Natural killer cell (primary cell): ENCODE measurements around the gene SEMA4G. TPM values are rescaled to one million over a fixed set of nuclear protein-coding genes. Genes with fewer than 3 reads are reported as not detected.
A peak's percentile ranks its signal among the peaks of the same experiment; 100 is the strongest.

ENCODE experiments used
- ATAC-seq, 3 donors: fragments of 150-1000 bp in 2 of 3; fragments of 200-7000 bp in 1 of 3; cut with Tn5 transposase; 1 replicate in 1 of 3; 2 replicates in 2 of 3; pipeline ENCODE4 v1.10.0; 2021; ENCODE audit warnings: mild to moderate bottlenecking in 2 of 3, moderate library complexity in 2 of 3
- DNase-seq, 2 donors: peaks; one replicate each; pipeline versions ENCODE4 v3.0.0 to v3.0.0-alpha.2; 2013 to 2021; ENCODE audit warnings: mixed read lengths in 1 of 2
- H3K27ac ChIP-seq: one replicate; pipeline ENCODE4 v1.5.1; 2013; ENCODE audit warnings: mild to moderate bottlenecking, low read length
- H3K27me3 ChIP-seq: one replicate; pipeline ENCODE4 v1.6.1; 2013; ENCODE audit warnings: low read length; ENCODE audit not compliant: control insufficient read depth, insufficient read depth
- H3K36me3 ChIP-seq: one replicate; pipeline ENCODE4 v1.6.1; 2013; ENCODE audit warnings: low read length; ENCODE audit not compliant: control insufficient read depth, insufficient read depth
- H3K4me1 ChIP-seq: one replicate; pipeline ENCODE4 v1.6.1; 2013; ENCODE audit warnings: low read length; ENCODE audit not compliant: control insufficient read depth, insufficient read depth
- H3K4me3 ChIP-seq: one replicate; pipeline ENCODE4 v1.5.1; 2013; ENCODE audit warnings: low read length
- H3K9me3 ChIP-seq: one replicate; pipeline ENCODE4 v1.6.1; 2013; ENCODE audit warnings: low read length; ENCODE audit not compliant: control insufficient read depth, insufficient read depth
- H3K27ac Mint-ChIP-seq, 2 donors: one replicate each; pipeline ENCODE4 v1.8.0; 2022; ENCODE audit warnings: mild to moderate bottlenecking in 2 of 2, mixed read lengths in 2 of 2, moderate library complexity in 1 of 2
- H3K27me3 Mint-ChIP-seq, 2 donors: one replicate each; pipeline ENCODE4 v1.8.0; 2022; ENCODE audit warnings: low read depth in 2 of 2, mixed read lengths in 2 of 2
- H3K36me3 Mint-ChIP-seq: one replicate; pipeline ENCODE4 v1.8.0; 2022; ENCODE audit warnings: mixed read lengths
- H3K4me1 Mint-ChIP-seq, 2 donors: one replicate each; pipeline ENCODE4 v1.8.0; 2022; ENCODE audit warnings: mixed read lengths in 2 of 2
- H3K4me3 Mint-ChIP-seq: one replicate; pipeline ENCODE4 v1.8.0; 2022; ENCODE audit warnings: mild to moderate bottlenecking, moderate library complexity, mixed read lengths
- H3K9me3 Mint-ChIP-seq, 2 donors: one replicate each; pipeline ENCODE4 v1.8.0; 2022; ENCODE audit warnings: mixed read lengths in 2 of 2
- CTCF ChIP-seq: fragments of 200-600 bp; IDR thresholded peaks from one replicate; pipeline ENCODE4 v1.8.0; 2022; ENCODE audit warnings: antibody characterized with exemption
- WGBS: methylation state at CpG from one replicate; pipeline ENCODE4 v1.1.7; 2013; ENCODE audit warnings: missing lambda C conversion rate; ENCODE audit not compliant: insufficient coverage; 5-methylcytosine and 5-hydroxymethylcytosine counted together
- intact Hi-C: fragments of 100-400 bp; cut with micrococcal nuclease; formaldehyde crosslinking; loops from one replicate; pipeline ENCODE4 v1.14.2; 2022
- total RNA-seq, 4 donors: library from RNA; stranded (reverse); fragments of 120-200 nt in 1 of 4; gene quantifications; one replicate each; pipeline versions ENCODE4 v1.2.3 to v1.2.4, GENCODE V29; 2013 to 2022

The SEMA4G gene
- total RNA-seq, 3 donors from 2014 or later (not counting 1 experiment from before 2014, with no cell fraction given), result 0.53 to 1.7 TPM; not detected in 1

GRCh38 chr10:100997360-100998182 lies 28.3 kb downstream of the SEMA4G start:
- Histone ChIP-seq H3K9me3 (no peaks in the 10 kb centered on the region), H3K4me1 (peaks cover 35% of the 10 kb centered on the region), H3K27me3 (no peaks in the 10 kb centered on the region), H3K4me3 (peak overlapping the region; percentile 83), H3K27ac (peak overlapping the region; percentile 77), H3K36me3 (no peaks in the 10 kb centered on the region)
- no peaks in the 10 kb centered on the region for H3K9me3 Mint-ChIP-seq
- WGBS, result under 1% methylated on average over 64 of the region's 66 CpGs
- peak overlapping the region; percentile 58 to 85 for H3K27ac Mint-ChIP-seq
- ATAC-seq (peak; percentile 34 to 55 (median 43)), DNase-seq (peak; percentile 63 to 81)
- intact Hi-C loops, result loop anchor here (1.0 to 5.0 kb wide), 2 partner anchors 10 to 35 kb away; partner anchors contain the start of genes MRPL43, PDZD7, SFXN3 and TWNK
- H3K4me3 Mint-ChIP-seq, result peak overlapping the region; percentile 89
- TF ChIP-seq CTCF, result peak; percentile 90
- H3K27me3 Mint-ChIP-seq, result peaks cover 0 to 4% of the 10 kb centered on the region in 2 donors
- peaks cover 14 to 34% of the 10 kb centered on the region in 2 donors for H3K4me1 Mint-ChIP-seq
- H3K36me3 Mint-ChIP-seq, result no peaks in the 10 kb centered on the region

DNA sequence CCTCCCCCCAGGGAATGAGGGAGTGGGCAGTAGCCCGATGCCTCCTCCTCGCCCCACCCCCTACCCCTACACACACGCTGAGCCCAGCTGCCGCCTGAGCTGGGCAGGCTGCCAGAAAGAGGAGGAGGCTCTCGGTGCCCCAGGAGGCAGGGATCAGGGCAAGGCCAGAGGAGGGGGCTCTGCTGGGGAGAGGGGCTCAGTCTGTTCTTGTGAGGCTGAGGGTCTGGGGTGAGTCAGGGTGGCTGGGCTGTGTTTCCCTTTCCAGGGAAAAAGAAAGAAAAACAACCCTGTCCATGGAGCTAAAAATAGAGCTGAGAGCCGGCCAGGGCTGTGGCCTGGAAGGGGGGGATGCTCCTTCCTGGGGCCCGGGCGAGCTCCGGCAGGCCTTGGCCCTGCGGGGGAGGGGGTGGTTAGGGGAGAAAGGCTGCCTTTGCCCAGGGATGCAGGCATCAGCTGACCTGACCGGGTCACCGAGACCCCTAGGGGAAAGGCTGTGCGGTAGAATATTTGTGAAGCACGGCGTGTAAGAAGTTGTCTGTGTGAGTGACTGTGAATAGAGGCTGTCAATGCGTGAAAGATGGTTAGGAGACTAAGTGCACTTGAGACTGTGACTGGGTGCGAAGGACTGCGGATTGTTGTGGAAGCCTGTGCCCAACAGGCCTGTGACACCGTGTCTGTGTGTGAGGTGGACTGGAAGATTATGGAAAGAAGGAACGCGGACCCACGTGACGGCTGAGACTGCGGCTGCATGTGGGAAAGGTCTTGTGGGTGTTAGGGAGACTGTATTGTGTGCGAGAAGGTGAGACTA lies 29.1 kb downstream of the SEMA4G start:
- Mint-ChIP-seq H3K27ac (peak overlapping the region; percentile 71 to 82), H3K27me3 (peaks cover 0 to 4% of the 10 kb centered on the region in 2 donors), H3K4me3 (peak overlapping the region; percentile 89), H3K36me3 (no peaks in the 10 kb centered on the region), H3K4me1 (peaks cover 14 to 34% of the 10 kb centered on the region in 2 donors), H3K9me3 (no peaks in the 10 kb centered on the region)
- intact Hi-C loops, result loop anchor here (1.0 to 5.0 kb wide), 2 partner anchors 11 to 34 kb away; partner anchors contain the start of genes MRPL43, PDZD7, SFXN3 and TWNK
- Histone ChIP-seq H3K4me3 (peak overlapping the region; percentile 83), H3K36me3 (no peaks in the 10 kb centered on the region), H3K4me1 (peaks cover 35% of the 10 kb centered on the region), H3K27ac (peak overlapping the region; percentile 77), H3K27me3 (no peaks in the 10 kb centered on the region), H3K9me3 (no peaks in the 10 kb centered on the region)
- WGBS, result 6% methylated on average over 22 of the region's 25 CpGs
- ATAC-seq (peak; percentile 13 to 19 (median 18)), DNase-seq (peak; percentile 35 to 85)
- TF ChIP-seq CTCF, result no peak

DNA sequence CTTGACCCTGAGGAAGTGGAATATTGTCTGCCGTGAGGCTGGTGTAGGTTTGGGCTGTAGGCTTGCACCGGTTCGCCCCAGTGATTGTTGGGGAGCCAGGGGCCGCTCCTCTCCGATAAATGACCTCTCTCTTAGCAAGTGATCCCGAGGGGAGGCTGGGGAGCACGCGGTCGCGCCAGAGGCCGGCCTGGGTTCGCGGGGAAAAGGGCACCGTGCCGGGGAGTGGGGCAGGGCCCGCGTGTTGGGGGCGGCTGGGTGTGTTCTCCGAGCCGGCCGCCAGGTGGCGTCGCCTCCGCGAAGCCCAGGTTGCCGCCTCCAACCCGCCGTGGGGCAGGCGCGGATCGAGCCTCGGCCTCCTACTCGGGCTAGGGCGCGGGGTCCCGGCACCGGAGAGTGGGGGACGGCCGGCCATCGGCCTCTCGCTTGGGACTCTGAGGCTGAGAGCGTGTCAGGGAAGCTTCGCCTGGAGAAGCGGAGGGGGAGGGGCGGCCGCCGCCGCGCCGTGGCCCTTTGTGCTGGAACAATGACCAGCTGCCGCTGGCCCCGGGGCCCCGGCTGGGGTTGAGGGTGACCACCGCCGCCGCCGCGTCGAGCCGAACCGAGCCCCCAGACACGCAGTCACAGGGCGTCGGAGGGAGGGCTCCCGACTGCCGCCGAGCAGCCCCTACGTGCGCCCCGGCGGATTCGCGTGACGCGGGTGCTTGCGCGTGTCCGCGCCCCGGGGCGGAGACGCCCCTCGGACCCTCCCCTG lies 29.9 kb downstream of the SEMA4G start:
- DNase-seq, result peak; percentile 80 to 90
- Histone ChIP-seq H3K4me1 (peaks cover 35% of the 10 kb centered on the region), H3K27me3 (no peaks in the 10 kb centered on the region), H3K36me3 (no peaks in the 10 kb centered on the region), H3K9me3 (no peaks in the 10 kb centered on the region), H3K4me3 (peak overlapping the region; percentile 83), H3K27ac (peak overlapping the region; percentile 77)
- TF ChIP-seq CTCF, result peak; percentile 94
- intact Hi-C loops, result loop anchor here (1.0 to 5.0 kb wide), 3 partner anchors 12 to 33 kb away; partner anchors contain the start of genes MRPL43, PDZD7, SFXN3 and TWNK
- Mint-ChIP-seq H3K4me3 (peak overlapping the region; percentile 89), H3K27me3 (peaks cover 0 to 4% of the 10 kb centered on the region in 2 donors), H3K4me1 (peaks cover 14 to 34% of the 10 kb centered on the region in 2 donors), H3K27ac (peak overlapping the region; percentile 71 to 82), H3K9me3 (no peaks in the 10 kb centered on the region), H3K36me3 (no peaks in the 10 kb centered on the region)
- ATAC-seq, result peak; percentile 78 to 88 (median 80)
- WGBS, result under 1% methylated on average over 83 of the region's 83 CpGs
